Nucleus accumbens (tissue), 56 donors: ENCODE results near the gene EFCAB8.
"Not testable (repeated sequence)": the region's sequence is repeated elsewhere in the genome, so short reads cannot be mapped to it uniquely, and the experiment has no call there.

Source experiments
- DNase-seq, 56 donors: peaks; one replicate each; lab custom pipeline; 2025; lab: John Stamatoyannopoulos, UW

EFCAB8 gene

GRCh38 chr20:32841632-32842031, 17.1 kb upstream of the EFCAB8 start:
- DNase-seq, result no peak

DNA sequence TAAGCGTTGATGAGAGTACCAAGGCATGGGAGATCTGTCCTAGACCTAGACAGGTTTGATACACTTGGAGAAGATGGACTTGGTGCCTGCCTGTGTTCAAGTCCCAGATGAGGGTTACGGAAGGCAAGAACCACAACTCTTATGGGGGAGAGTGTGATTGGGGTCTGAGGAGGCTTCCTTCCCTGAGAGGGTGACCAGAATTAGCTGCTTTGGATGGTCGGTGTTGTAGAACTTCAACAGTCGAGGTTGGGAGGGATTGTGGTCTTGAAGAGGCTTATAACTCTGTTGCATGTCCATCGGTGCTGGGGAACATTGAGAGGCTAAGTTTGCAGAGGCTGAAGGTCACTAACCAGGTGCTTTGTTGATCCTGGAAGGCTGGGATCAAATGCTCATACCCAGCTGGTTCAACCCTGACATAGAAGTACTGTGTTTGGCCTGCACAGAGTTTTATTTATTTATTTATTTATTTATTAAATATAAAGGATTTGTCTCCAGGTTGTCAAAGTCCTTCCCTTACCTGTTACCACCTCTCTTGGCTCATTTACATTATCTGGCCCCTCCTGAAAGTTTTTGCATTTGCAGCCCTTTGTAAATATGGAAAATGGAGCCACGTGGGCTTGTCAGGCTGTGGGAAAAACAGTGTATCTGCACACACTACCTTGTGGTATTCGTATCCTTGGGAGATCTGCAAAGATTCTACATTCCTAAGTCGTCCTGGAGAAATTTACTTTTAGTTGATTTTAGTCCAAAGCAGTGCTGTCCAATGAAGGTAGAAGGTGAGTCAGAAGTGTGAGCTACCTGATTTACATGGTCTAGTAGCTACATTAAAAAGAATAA, 15.8 kb upstream of the EFCAB8 start:
- DNase-seq, result no peak

GRCh38 chr20:32845786-32846185, 12.9 kb upstream of the EFCAB8 start:
- DNase-seq, result no peak

DNA sequence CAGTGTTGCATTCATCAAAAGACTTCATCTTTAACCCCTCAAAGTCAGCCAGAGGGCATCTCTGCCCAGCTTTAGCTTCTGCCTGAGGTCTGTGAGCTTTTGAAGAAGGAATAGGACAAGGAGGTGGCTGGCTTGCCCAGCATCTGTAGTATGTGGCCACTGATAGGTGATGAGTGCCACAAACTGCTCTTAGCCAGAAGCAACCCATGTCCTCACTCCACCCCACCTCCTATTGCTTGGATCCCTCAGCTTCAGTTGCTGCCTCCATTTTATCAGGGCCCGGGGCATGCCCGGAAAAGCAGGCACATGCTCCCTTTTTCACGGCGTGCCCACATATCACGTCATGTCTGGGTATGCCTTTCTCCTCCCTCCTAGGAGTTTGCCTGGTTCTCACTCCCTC, 11.9 kb upstream of the EFCAB8 start:
- no peak for DNase-seq

- no peak for DNase-seq
These were observed 10.8 kb upstream of the EFCAB8 start for GRCh38 chr20:32847964-32848363.

- no peak for DNase-seq
These were observed 9.9 kb upstream of the EFCAB8 start for GRCh38 chr20:32848846-32849245.

GRCh38 chr20:32849577-32849976, 9.1 kb upstream of the EFCAB8 start:
- DNase-seq, result no peak

DNA sequence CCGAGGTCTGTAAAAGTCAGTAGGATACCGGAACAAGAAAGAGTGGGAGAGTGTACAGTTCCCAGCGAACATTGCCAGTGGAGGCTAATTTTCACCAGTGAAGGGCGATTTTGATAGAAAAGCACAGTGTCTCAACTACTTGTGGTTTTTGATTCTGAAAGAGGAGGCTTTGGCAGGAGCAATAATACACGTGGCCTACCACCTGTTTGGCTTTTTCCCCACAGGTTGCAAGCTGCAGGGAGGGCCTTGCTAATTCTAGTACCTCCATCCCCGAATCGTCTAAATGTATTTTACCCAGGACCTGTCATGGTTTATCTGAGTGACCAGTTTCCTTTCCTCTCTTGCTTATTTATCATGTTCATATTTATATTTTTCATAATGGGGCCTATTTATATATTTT, 3.3 kb upstream of the EFCAB8 start:
- DNase-seq, result no peak

GRCh38 chr20:32858189-32858588, 534 bp upstream of the EFCAB8 start:
- DNase-seq, result no peak

GRCh38 chr20:32861446-32861845, 2.7 kb downstream of the EFCAB8 start:
- DNase-seq, result no peak

GRCh38 chr20:32869562-32869961, 10.8 kb downstream of the EFCAB8 start:
- DNase-seq, result no peak

- DNase-seq, result not testable (repeated sequence)
These were observed 11.8 kb downstream of the EFCAB8 start for GRCh38 chr20:32870526-32870925.

- DNase-seq, result no peak
These were observed 12.3 kb downstream of the EFCAB8 start for GRCh38 chr20:32870985-32871384.

DNA sequence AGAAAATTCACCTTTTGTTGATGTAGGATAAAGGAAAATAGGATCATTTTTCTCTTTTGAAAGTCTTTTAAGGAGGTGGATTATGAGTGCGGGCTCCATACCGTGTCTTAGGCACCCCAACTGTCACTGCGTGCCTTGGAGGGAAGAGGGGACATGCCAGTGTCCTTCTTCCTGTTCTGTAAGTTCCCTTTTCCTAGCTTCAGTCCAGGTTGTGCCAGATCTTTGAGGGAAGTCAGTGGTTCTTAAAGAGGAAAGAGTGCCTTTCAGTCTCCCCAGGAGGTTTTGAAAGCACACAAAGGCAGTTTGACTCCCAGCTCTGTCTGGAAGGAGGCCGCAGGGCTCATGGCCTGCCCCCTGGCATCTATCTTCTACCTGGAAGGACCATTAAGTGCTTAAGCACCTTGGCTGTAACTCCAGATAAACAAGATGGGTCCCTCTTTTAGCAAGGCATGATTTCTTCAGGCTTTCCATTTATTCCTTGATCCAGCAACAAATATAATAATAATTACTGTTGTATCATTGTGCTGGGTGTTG, 13.0 kb downstream of the EFCAB8 start:
- DNase-seq, result no peak

GRCh38 chr20:32872266-32872665, 13.5 kb downstream of the EFCAB8 start:
- no peak for DNase-seq

GRCh38 chr20:32875673-32876072, 16.9 kb downstream of the EFCAB8 start:
- no peak for DNase-seq

- no peak for DNase-seq
These were observed 18.8 kb downstream of the EFCAB8 start for GRCh38 chr20:32877507-32877906.

DNA sequence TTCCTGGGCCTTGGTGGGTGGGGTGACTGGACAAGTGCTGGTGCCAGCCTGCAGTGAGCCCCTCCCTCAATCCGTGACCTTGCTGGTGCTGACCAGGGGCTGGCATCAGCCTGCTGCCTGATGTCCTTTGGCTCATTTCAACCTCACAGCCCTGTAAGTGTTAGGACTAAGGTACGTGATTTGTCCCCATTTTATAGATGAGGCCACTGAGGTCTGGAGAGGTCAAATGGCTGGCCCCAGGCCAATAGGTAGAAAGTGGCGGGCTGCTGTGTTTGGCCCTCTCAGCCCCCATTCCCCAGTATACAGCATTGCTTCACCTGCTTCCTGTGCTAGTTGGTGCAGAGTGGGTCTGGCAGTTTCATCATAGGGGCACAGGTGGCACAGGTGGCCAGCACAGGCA, 20.1 kb downstream of the EFCAB8 start:
- no peak for DNase-seq

GRCh38 chr20:32879538-32879937, 20.8 kb downstream of the EFCAB8 start:
- DNase-seq, result no peak

GRCh38 chr20:32880635-32881034, 21.9 kb downstream of the EFCAB8 start:
- no peak for DNase-seq

GRCh38 chr20:32883081-32883480, 24.4 kb downstream of the EFCAB8 start:
- DNase-seq, result no peak

DNA sequence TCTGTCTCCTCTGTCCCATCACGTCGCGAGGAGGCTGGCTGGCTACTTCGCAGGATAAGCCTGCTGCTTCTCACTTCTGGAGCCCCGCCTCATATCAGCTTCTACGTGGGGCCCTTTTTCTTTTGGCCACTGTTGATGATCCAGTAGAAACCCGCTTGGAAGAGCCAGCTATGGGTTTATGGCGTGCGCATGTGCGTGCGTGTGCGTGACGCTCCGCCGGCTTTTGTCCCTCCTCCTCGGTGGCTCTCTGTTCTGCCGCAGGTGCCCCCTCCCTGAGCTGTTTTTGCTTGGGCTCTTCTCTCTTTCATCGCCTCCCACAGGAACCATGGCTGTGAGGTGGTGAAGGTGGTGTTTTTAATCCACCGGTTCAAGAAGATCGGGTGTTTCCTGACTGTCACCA, 26.5 kb downstream of the EFCAB8 start:
- no peak for DNase-seq
